Naive thymus-derived CD4-positive, alpha-beta T cell (primary cell): ENCODE results near the gene REEP6. TPM values are rescaled to one million over a fixed set of nuclear protein-coding genes. Genes with fewer than 3 reads are reported as not detected.

Source experiments
- ATAC-seq: fragments of 150-1000 bp; cut with Tn5 transposase; 2 replicates; pipeline ENCODE4 v1.10.0; 2021; ENCODE audit warnings: mild to moderate bottlenecking, moderate library complexity
- CTCF ChIA-PET: fragments of 350-600 bp; sonication (Branson Sonifier 250); formaldehyde crosslinking; loops from one replicate; lab custom pipeline; 2021; ENCODE audit warnings: antibody characterized with exemption; lab: Charles Lee
- POLR2A ChIA-PET: fragments of 350-600 bp; sonication (Branson Sonifier 250); formaldehyde crosslinking; loops from one replicate; lab custom pipeline; 2021; ENCODE audit warnings: antibody characterized with exemption, inconsistent platforms; lab: Charles Lee
- DNase-seq, 9 donors: peaks; one replicate each; pipeline versions ENCODE4 v3.0.0 to v3.0.0-alpha.2; 2020 to 2022; ENCODE audit warnings: mixed read lengths in 1 of 9
- H3K27ac ChIP-seq: one replicate; pipeline ENCODE4 v1.7.0; 2013; ENCODE audit warnings: mild to moderate bottlenecking, low read depth, low read length, moderate library complexity
- H3K27me3 ChIP-seq, 2 donors: one replicate each; pipeline ENCODE4 v1.7.0; 2013; ENCODE audit warnings: low read length in 2 of 2, mild to moderate bottlenecking in 2 of 2, moderate library complexity in 2 of 2; ENCODE audit not compliant: control insufficient read depth in 2 of 2, insufficient read depth in 2 of 2
- H3K36me3 ChIP-seq, 3 experiments: 1 replicate in 2 of 3; 2 replicates in 1 of 3; pipeline ENCODE4 v1.7.0; 2013; ENCODE audit warnings: low read length in 3 of 3, mild to moderate bottlenecking in 3 of 3, moderate library complexity in 1 of 3; ENCODE audit not compliant: insufficient read depth in 3 of 3, control insufficient read depth in 2 of 3
- H3K4me1 ChIP-seq, 2 donors: one replicate each; pipeline ENCODE4 v1.7.0; 2013; ENCODE audit warnings: low read length in 2 of 2, mild to moderate bottlenecking in 2 of 2, moderate library complexity in 1 of 2; ENCODE audit not compliant: control insufficient read depth in 2 of 2, insufficient read depth in 2 of 2
- H3K4me3 ChIP-seq: 2 replicates; pipeline ENCODE4 v1.7.0; 2013; ENCODE audit warnings: mild to moderate bottlenecking, low read length
- H3K9me3 ChIP-seq, 3 experiments: 1 replicate in 2 of 3; 2 replicates in 1 of 3; pipeline ENCODE4 v1.7.0; 2013; ENCODE audit warnings: low read length in 3 of 3; ENCODE audit not compliant: control insufficient read depth in 2 of 3
- H3K27ac Mint-ChIP-seq, 9 donors: one replicate each; pipeline ENCODE4 v1.8.0; 2020 to 2022; ENCODE audit warnings: mixed read lengths in 9 of 9, mild to moderate bottlenecking in 8 of 9, moderate library complexity in 5 of 9, inconsistent platforms in 2 of 9
- H3K27me3 Mint-ChIP-seq, 5 donors: one replicate each; pipeline ENCODE4 v1.8.0; 2021 to 2022; ENCODE audit warnings: mixed read lengths in 5 of 5, mild to moderate bottlenecking in 1 of 5
- H3K36me3 Mint-ChIP-seq, 5 donors: one replicate each; pipeline ENCODE4 v1.8.0; 2020 to 2022; ENCODE audit warnings: mixed read lengths in 5 of 5, mild to moderate bottlenecking in 3 of 5, inconsistent platforms in 1 of 5
- H3K4me1 Mint-ChIP-seq, 7 donors: one replicate each; pipeline ENCODE4 v1.8.0; 2020 to 2022; ENCODE audit warnings: mixed read lengths in 7 of 7, mild to moderate bottlenecking in 3 of 7, inconsistent platforms in 1 of 7
- H3K4me3 Mint-ChIP-seq, 10 donors: one replicate each; pipeline ENCODE4 v1.8.0; 2020 to 2022; ENCODE audit warnings: mild to moderate bottlenecking in 10 of 10, mixed read lengths in 10 of 10, moderate library complexity in 6 of 10, inconsistent platforms in 2 of 10
- H3K9me3 Mint-ChIP-seq, 11 donors: one replicate each; pipeline ENCODE4 v1.8.0; 2020 to 2022; ENCODE audit warnings: mixed read lengths in 11 of 11, mild to moderate bottlenecking in 4 of 11, inconsistent platforms in 1 of 11, moderate library complexity in 1 of 11
- intact Hi-C, 2 donors: fragments of 100-400 bp; cut with micrococcal nuclease; formaldehyde crosslinking; loops; one replicate each; pipeline ENCODE4 v1.15.1; 2023
- polyA plus RNA-seq, 2 donors: library from polyadenylated mRNA; unstranded; fragments of 300-500 nt; fragmentation: Illumina TruSeq; gene quantifications; one replicate each; pipeline ENCODE4 v1.2.3, GENCODE V29; 2021
- total RNA-seq, 6 experiments: library from RNA in 5 of 6; stranded (reverse) in 5 of 6; gene quantifications; 1 replicate in 5 of 6; 2 replicates in 1 of 6; pipeline ENCODE4 v1.2.3 and lab custom pipeline; 2021 to 2026

The REEP6 gene
- total and polyA plus RNA-seq, 7 experiments from 2014 or later, result 1.6 to 7.2 (median 5.0) TPM

GRCh38 chr19:1481893-1482360 is 9.1 kb upstream of the REEP6 start:
- H3K9me3 Mint-ChIP-seq, result no peaks in the 10 kb centered on the region
- H3K27me3 ChIP-seq, result no peaks in the 10 kb centered on the region
- ATAC-seq (no peak), DNase-seq (no peak)
- H3K27me3 Mint-ChIP-seq, result peaks cover 0 to 3% (median 0%) of the 10 kb centered on the region in 5 donors
- intact Hi-C loops, result no loop called here
- H3K4me1 Mint-ChIP-seq, result peaks cover 10 to 20% (median 15%) of the 10 kb centered on the region in 7 donors
- peaks cover 6 to 12% of the 10 kb centered on the region in 2 donors for H3K4me1 ChIP-seq
- H3K36me3 ChIP-seq, result no peaks in the 10 kb centered on the region
- peaks cover 0 to 8% (median 4%) of the 10 kb centered on the region in 5 donors for H3K36me3 Mint-ChIP-seq
- H3K27ac Mint-ChIP-seq, result no peak overlapping the region
- POLR2A ChIA-PET, result no interaction called here
- no peak overlapping the region for H3K4me3 Mint-ChIP-seq
- CTCF ChIA-PET, result no interaction called here
- H3K27ac ChIP-seq, result no peak overlapping the region
- H3K9me3 ChIP-seq, result no peaks in the 10 kb centered on the region
- H3K4me3 ChIP-seq, result no peak overlapping the region

- POLR2A ChIA-PET, result no interaction called here
- CTCF ChIA-PET, result no interaction called here
These were observed 8.4 kb upstream of the REEP6 start for GRCh38 chr19:1482361-1483130.

GRCh38 chr19:1483131-1483978 is 7.6 kb upstream of the REEP6 start:
- H3K4me1 ChIP-seq, result peaks cover under 1 to 2% of the 10 kb centered on the region in 2 donors
- H3K4me3 ChIP-seq, result no peak overlapping the region
- no peaks in the 10 kb centered on the region for H3K9me3 ChIP-seq
- H3K4me3 Mint-ChIP-seq, result no peak overlapping the region
- CTCF ChIA-PET, result no interaction called here
- DNase-seq (no peak), ATAC-seq (no peak)
- no peaks in the 10 kb centered on the region for H3K9me3 Mint-ChIP-seq
- no peaks in the 10 kb centered on the region for H3K36me3 ChIP-seq
- H3K27ac Mint-ChIP-seq, result no peak overlapping the region
- no peak overlapping the region for H3K27ac ChIP-seq
- H3K27me3 ChIP-seq, result no peaks in the 10 kb centered on the region
- H3K36me3 Mint-ChIP-seq, result peaks cover 0 to 5% (median 4%) of the 10 kb centered on the region in 5 donors
- H3K27me3 Mint-ChIP-seq, result peaks cover 0 to 3% (median 0%) of the 10 kb centered on the region in 5 donors
- POLR2A ChIA-PET, result no interaction called here
- intact Hi-C loops, result no loop called here
- peaks cover 4 to 11% (median 7%) of the 10 kb centered on the region in 7 donors for H3K4me1 Mint-ChIP-seq

More at GRCh38 chr19:1482361-1483130, 8.4 kb upstream of the REEP6 start:
- Histone ChIP-seq H3K4me3 (no peak overlapping the region), H3K9me3 (no peaks in the 10 kb centered on the region), H3K36me3 (no peaks in the 10 kb centered on the region), H3K27ac (no peak overlapping the region), H3K4me1 (peaks cover 6 to 8% of the 10 kb centered on the region in 2 donors), H3K27me3 (no peaks in the 10 kb centered on the region)
- Mint-ChIP-seq H3K9me3 (no peaks in the 10 kb centered on the region), H3K27ac (no peak overlapping the region), H3K4me1 (peaks cover 4 to 14% (median 10%) of the 10 kb centered on the region in 7 donors), H3K36me3 (peaks cover 0 to 5% (median 4%) of the 10 kb centered on the region in 5 donors), H3K27me3 (peaks cover 0 to 3% (median 0%) of the 10 kb centered on the region in 5 donors), H3K4me3 (no peak overlapping the region)
- ATAC-seq (no peak), DNase-seq (no peak)
- intact Hi-C loops, result no loop called here

- intact Hi-C loops, result no loop called here
- DNase-seq (no peak), ATAC-seq (no peak)
- ChIA-PET CTCF (no interaction called here), POLR2A (no interaction called here)
- no peak overlapping the region for H3K4me3 Mint-ChIP-seq
- H3K4me1 ChIP-seq, result no peaks in the 10 kb centered on the region
- no peaks in the 10 kb centered on the region for H3K27me3 ChIP-seq
- H3K4me1 Mint-ChIP-seq, result peaks cover 3 to 9% (median 4%) of the 10 kb centered on the region in 7 donors
- no peak overlapping the region for H3K27ac ChIP-seq
- H3K27ac Mint-ChIP-seq, result no peak overlapping the region
- H3K27me3 Mint-ChIP-seq, result peaks cover 0 to 3% (median 0%) of the 10 kb centered on the region in 5 donors
- no peaks in the 10 kb centered on the region for H3K9me3 Mint-ChIP-seq
- H3K9me3 ChIP-seq, result no peaks in the 10 kb centered on the region
- H3K36me3 Mint-ChIP-seq, result peaks cover 0 to 3% (median 2%) of the 10 kb centered on the region in 5 donors
- H3K4me3 ChIP-seq, result no peak overlapping the region
- no peaks in the 10 kb centered on the region for H3K36me3 ChIP-seq
These were observed 7.0 kb upstream of the REEP6 start for GRCh38 chr19:1483979-1484428.

GRCh38 chr19:1486720-1487575 is 4.0 kb upstream of the REEP6 start:
- H3K36me3 Mint-ChIP-seq, result no peaks in the 10 kb centered on the region
- H3K9me3 Mint-ChIP-seq, result peaks cover 0 to 2% (median 0%) of the 10 kb centered on the region in 11 donors
- Histone ChIP-seq H3K4me3 (no peak overlapping the region), H3K36me3 (no peaks in the 10 kb centered on the region), H3K4me1 (peaks cover 9 to 10% of the 10 kb centered on the region in 2 donors), H3K27me3 (no peaks in the 10 kb centered on the region), H3K27ac (no peak overlapping the region), H3K9me3 (no peaks in the 10 kb centered on the region)
- DNase-seq (no peak), ATAC-seq (no peak)
- ChIA-PET POLR2A (no interaction called here), CTCF (no interaction called here)
- peaks cover 0 to 8% (median 0%) of the 10 kb centered on the region in 5 donors for H3K27me3 Mint-ChIP-seq
- peaks cover 7 to 16% (median 14%) of the 10 kb centered on the region in 7 donors for H3K4me1 Mint-ChIP-seq
- H3K27ac Mint-ChIP-seq, result no peak overlapping the region
- H3K4me3 Mint-ChIP-seq, result no peak overlapping the region
- intact Hi-C loops, result no loop called here
